B cell (primary cell): Measurements from ENCODE around the gene SKAP2. TPM values are rescaled to one million over a fixed set of nuclear protein-coding genes. Genes with fewer than 3 reads are reported as not detected.

Experiments used
- ATAC-seq: fragments of 200-7000 bp; cut with Tn5 transposase; one replicate; pipeline ENCODE4 v1.10.0; 2021; ENCODE audit warnings: low read depth, mild to moderate bottlenecking, moderate number of reproducible peaks, moderate library complexity
- CTCF ChIA-PET: fragments of 350-600 bp; sonication (Branson Sonifier 250); formaldehyde crosslinking; loops from one replicate; lab custom pipeline; 2021; ENCODE audit warnings: antibody characterized with exemption, inconsistent platforms; lab: Charles Lee
- POLR2A ChIA-PET: fragments of 350-600 bp; sonication (Branson Sonifier 250); formaldehyde crosslinking; loops from one replicate; lab custom pipeline; 2021; ENCODE audit warnings: antibody characterized with exemption; lab: Charles Lee
- DNase-seq: peaks from one replicate; pipeline ENCODE4 v3.0.0; 2013
- H2AFZ ChIP-seq: 2 replicates; pipeline ENCODE4 v1.6.1; 2012; ENCODE audit warnings: mild to moderate bottlenecking, low read depth, low read length; ENCODE audit not compliant: insufficient read depth, poor library complexity, severe bottlenecking
- H3K27ac ChIP-seq, 2 donors: 1 replicate in 1 of 2; 2 replicates in 1 of 2; pipeline ENCODE4 v1.5.1; 2012 to 2013; ENCODE audit warnings: low read length in 2 of 2, mild to moderate bottlenecking in 2 of 2, moderate library complexity in 1 of 2
- H3K27me3 ChIP-seq, 4 experiments: fragments of 200-600 bp in 1 of 4; sonication (generic) in 1 of 4; replicated peaks in 1 of 4; 1 replicate in 2 of 4; 2 replicates in 2 of 4; pipeline versions ENCODE4 v1.6.1 to v1.7.0; 2013 to 2016; ENCODE audit warnings: low read length in 3 of 4, mild to moderate bottlenecking in 2 of 4, mixed read lengths in 1 of 4, moderate library complexity in 1 of 4; ENCODE audit not compliant: insufficient read depth in 4 of 4, control insufficient read depth in 3 of 4; ENCODE audit errors: control extremely low read depth in 1 of 4
- H3K36me3 ChIP-seq, 2 experiments: replicated peaks in 1 of 2; 1 replicate in 1 of 2; 2 replicates in 1 of 2; pipeline versions ENCODE4 v1.6.1 to v1.7.1; 2013; ENCODE audit warnings: low read length in 1 of 2; ENCODE audit not compliant: insufficient read depth in 2 of 2, control insufficient read depth in 1 of 2; ENCODE audit errors: control extremely low read depth in 1 of 2, extremely low read depth in 1 of 2
- H3K4me1 ChIP-seq, 2 donors: fragments of 200-600 bp in 1 of 2; sonication (generic) in 1 of 2; 1 replicate in 1 of 2; 2 replicates in 1 of 2; pipeline versions ENCODE4 v1.5.1 to v1.6.1; 2013 to 2017; ENCODE audit warnings: low read length in 2 of 2; ENCODE audit not compliant: control insufficient read depth in 2 of 2, insufficient read depth in 2 of 2
- H3K4me2 ChIP-seq: replicated peaks from 2 replicates; pipeline ENCODE3; 2012; ENCODE audit warnings: mild to moderate bottlenecking, low read depth, low read length; ENCODE audit not compliant: poor library complexity, severe bottlenecking
- H3K4me3 ChIP-seq, 5 experiments: fragments of 200-600 bp in 1 of 5; sonication (generic) in 1 of 5; 1 replicate in 3 of 5; 2 replicates in 2 of 5; pipeline versions ENCODE4 v1.5.1 to v1.7.0; 2011 to 2016; ENCODE audit warnings: low read length in 4 of 5, mild to moderate bottlenecking in 4 of 5, low read depth in 2 of 5, control low read depth in 1 of 5, moderate library complexity in 1 of 5; ENCODE audit not compliant: insufficient read depth in 1 of 5; ENCODE audit errors: control extremely low read depth in 1 of 5, extremely low read depth in 1 of 5
- H3K79me2 ChIP-seq: fragments of 200-600 bp; sonication (generic); one replicate; pipeline ENCODE4 v1.6.0; 2016; ENCODE audit warnings: low read length; ENCODE audit not compliant: control insufficient read depth, insufficient read depth
- H3K9ac ChIP-seq: fragments of 200-600 bp; sonication (generic); 2 replicates; pipeline ENCODE4 v1.6.1; 2017; ENCODE audit warnings: mild to moderate bottlenecking, low read length, moderate library complexity
- H3K9me3 ChIP-seq, 3 donors: one replicate each; pipeline versions ENCODE4 v1.6.1 to v1.7.1; 2013; ENCODE audit warnings: low read length in 2 of 3; ENCODE audit not compliant: control insufficient read depth in 2 of 3, insufficient read depth in 1 of 3; ENCODE audit errors: control extremely low read depth in 1 of 3
- H4K20me1 ChIP-seq: 2 replicates; pipeline ENCODE4 v1.6.0; 2012; ENCODE audit warnings: mild to moderate bottlenecking, low read length; ENCODE audit not compliant: insufficient read depth, control insufficient read depth, poor library complexity, severe bottlenecking
- H3K27ac Mint-ChIP-seq: one replicate; pipeline ENCODE4 v1.8.0; 2021; ENCODE audit warnings: mixed read lengths
- H3K27me3 Mint-ChIP-seq: one replicate; pipeline ENCODE4 v1.8.0; 2021; ENCODE audit warnings: mixed read lengths
- H3K4me1 Mint-ChIP-seq: one replicate; pipeline ENCODE4 v1.8.0; 2021; ENCODE audit warnings: mixed read lengths
- H3K4me3 Mint-ChIP-seq: one replicate; pipeline ENCODE4 v1.8.0; 2021; ENCODE audit warnings: mixed read lengths
- H3K9me3 Mint-ChIP-seq: one replicate; pipeline ENCODE4 v1.8.0; 2022; ENCODE audit warnings: mixed read lengths; ENCODE audit not compliant: insufficient read depth
- EZH2 ChIP-seq: IDR thresholded peaks from 2 replicates; pipeline ENCODE4 v1.6.1; 2012; ENCODE audit warnings: borderline replicate concordance, low read depth, mild to moderate bottlenecking, moderate library complexity, low read length; ENCODE audit not compliant: insufficient read depth, poor library complexity, severe bottlenecking
- WGBS: methylation state at CpG from one replicate; pipeline ENCODE4 v1.1.5; 2013; ENCODE audit warnings: missing lambda C conversion rate; ENCODE audit not compliant: insufficient coverage; 5-methylcytosine and 5-hydroxymethylcytosine counted together
- intact Hi-C: fragments of 100-400 bp; cut with micrococcal nuclease; formaldehyde crosslinking; loops from one replicate; pipeline ENCODE4 v1.10.0; 2022
- polyA plus RNA-seq: library from polyadenylated mRNA; depleted of rRNA; stranded (reverse); fragments of >200 nt; gene quantifications from 2 replicates; pipeline ENCODE4 v1.2.3, GENCODE V29; 2012
- total RNA-seq, 2 donors: library from RNA; stranded (reverse); fragments of 120-200 nt in 1 of 2; gene quantifications; 1 replicate in 1 of 2; 2 replicates in 1 of 2; pipeline versions ENCODE4 v1.2.3 to v1.2.4, GENCODE V29; 2013 to 2022
- TF ChIP-seq, protein P1 (sequence below): fragments of 200-600 bp; IDR thresholded peaks from one replicate; pipeline ENCODE4 v1.8.0; 2022; ENCODE audit warnings: antibody characterized with exemption, mild to moderate bottlenecking

Gene SKAP2
- total and polyA plus RNA-seq, 2 donors (not counting 1 experiment from before 2014, with no cell fraction given) = 12.8 to 58.4 TPM

DNA sequence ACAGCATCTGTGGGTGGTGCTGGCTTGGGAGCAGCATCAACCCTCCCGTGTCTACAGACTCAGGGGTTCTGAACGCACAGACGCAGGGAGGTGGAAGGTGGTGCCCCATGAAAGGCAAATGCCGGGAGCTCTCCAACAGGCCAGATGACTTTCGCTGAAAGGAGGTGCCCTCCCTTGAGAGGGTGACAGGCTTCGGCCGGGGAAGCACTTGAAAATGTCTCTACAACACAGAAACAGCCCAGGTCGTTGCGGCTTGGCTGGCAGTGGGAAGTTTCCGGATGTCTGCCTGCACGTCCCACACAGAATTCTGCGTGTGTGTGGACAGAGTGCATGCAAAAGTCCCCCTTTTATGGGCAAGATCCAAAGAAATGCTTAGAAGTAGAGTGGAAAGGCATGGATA lies 239.6 kb downstream of the SKAP2 start:
- no peak overlapping the region for H3K27ac Mint-ChIP-seq
- DNase-seq = no peak
- H3K36me3 ChIP-seq = no peaks in the 10 kb centered on the region
- intact Hi-C loops = no loop called here
- H3K4me1 ChIP-seq = no peaks in the 10 kb centered on the region
- no peaks in the 10 kb centered on the region for H4K20me1 ChIP-seq
- ChIA-PET POLR2A (no interaction called here), CTCF (no interaction called here)
- H2AFZ ChIP-seq = no peak overlapping the region
- 93% methylated on average over 11 of the region's 12 CpGs for WGBS
- no peaks in the 10 kb centered on the region for H3K4me1 Mint-ChIP-seq
- no peak overlapping the region for H3K27ac ChIP-seq
- ATAC-seq = no peak
- no peaks in the 10 kb centered on the region for H3K9me3 Mint-ChIP-seq
- no peak overlapping the region for H3K4me3 ChIP-seq
- H3K27me3 ChIP-seq = no peaks in the 10 kb centered on the region
- no peak overlapping the region for H3K4me2 ChIP-seq
- no peaks in the 10 kb centered on the region for H3K27me3 Mint-ChIP-seq
- no peaks in the 10 kb centered on the region for H3K79me2 ChIP-seq
- TF ChIP-seq, protein P1, sequence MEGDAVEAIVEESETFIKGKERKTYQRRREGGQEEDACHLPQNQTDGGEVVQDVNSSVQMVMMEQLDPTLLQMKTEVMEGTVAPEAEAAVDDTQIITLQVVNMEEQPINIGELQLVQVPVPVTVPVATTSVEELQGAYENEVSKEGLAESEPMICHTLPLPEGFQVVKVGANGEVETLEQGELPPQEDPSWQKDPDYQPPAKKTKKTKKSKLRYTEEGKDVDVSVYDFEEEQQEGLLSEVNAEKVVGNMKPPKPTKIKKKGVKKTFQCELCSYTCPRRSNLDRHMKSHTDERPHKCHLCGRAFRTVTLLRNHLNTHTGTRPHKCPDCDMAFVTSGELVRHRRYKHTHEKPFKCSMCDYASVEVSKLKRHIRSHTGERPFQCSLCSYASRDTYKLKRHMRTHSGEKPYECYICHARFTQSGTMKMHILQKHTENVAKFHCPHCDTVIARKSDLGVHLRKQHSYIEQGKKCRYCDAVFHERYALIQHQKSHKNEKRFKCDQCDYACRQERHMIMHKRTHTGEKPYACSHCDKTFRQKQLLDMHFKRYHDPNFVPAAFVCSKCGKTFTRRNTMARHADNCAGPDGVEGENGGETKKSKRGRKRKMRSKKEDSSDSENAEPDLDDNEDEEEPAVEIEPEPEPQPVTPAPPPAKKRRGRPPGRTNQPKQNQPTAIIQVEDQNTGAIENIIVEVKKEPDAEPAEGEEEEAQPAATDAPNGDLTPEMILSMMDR = no peak
- TF ChIP-seq EZH2 = no peak
- H3K9ac ChIP-seq = no peak overlapping the region
- H3K9me3 ChIP-seq = peaks cover 0 to 8% (median 0%) of the 10 kb centered on the region in 3 donors
- H3K4me3 Mint-ChIP-seq = no peak overlapping the region

DNA sequence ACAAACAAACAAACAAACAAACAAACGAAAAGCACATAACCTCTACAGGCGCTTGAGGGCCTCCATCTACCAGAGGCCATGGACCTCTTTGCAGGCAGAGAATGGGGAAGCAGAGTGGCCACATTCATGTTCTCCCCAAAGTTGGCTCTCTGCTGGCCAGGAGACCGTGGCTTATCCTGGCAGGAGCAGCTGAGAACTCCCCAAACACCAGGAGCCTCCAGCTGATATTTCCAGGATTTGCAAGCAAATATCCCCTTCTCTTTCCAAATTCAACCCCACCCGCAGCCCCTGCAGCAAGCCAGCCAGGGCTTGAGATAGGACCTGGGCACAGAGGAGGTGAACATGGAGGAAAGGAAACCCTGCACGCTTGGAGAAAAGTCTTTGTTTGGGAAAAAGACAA lies 240.0 kb downstream of the SKAP2 start:
- Mint-ChIP-seq H3K27ac (no peak overlapping the region), H3K27me3 (no peaks in the 10 kb centered on the region), H3K9me3 (no peaks in the 10 kb centered on the region), H3K4me3 (no peak overlapping the region), H3K4me1 (no peaks in the 10 kb centered on the region)
- Histone ChIP-seq H2AFZ (no peak overlapping the region), H3K79me2 (no peaks in the 10 kb centered on the region), H4K20me1 (no peaks in the 10 kb centered on the region), H3K4me3 (no peak overlapping the region), H3K27ac (no peak overlapping the region), H3K27me3 (no peaks in the 10 kb centered on the region), H3K9ac (no peak overlapping the region), H3K4me1 (no peaks in the 10 kb centered on the region), H3K9me3 (peaks cover 0 to 8% (median 0%) of the 10 kb centered on the region in 3 donors), H3K36me3 (no peaks in the 10 kb centered on the region), H3K4me2 (no peak overlapping the region)
- DNase-seq = no peak
- no peak for ATAC-seq
- CTCF ChIA-PET = no interaction called here
- intact Hi-C loops = no loop called here
- TF ChIP-seq EZH2 = no peak
- 100% methylated on average over 4 of the region's 5 CpGs for WGBS
- POLR2A ChIA-PET = no interaction called here
